HG03432 (cell line): ENCODE results near the gene CTCFL.

Experiments
- ATAC-seq: cut with Tn5 transposase; IDR thresholded peaks from one replicate; pipeline ENCODE4 v1.9.1; 2021; ENCODE audit warnings: mild to moderate bottlenecking, moderate library complexity; ENCODE audit not compliant: unreplicated experiment

CTCFL gene

GRCh38 chr20:57449398-57450354, 75.3 kb downstream of the CTCFL start:
- ATAC-seq = no peak

- no peak for ATAC-seq
These were observed 76.1 kb downstream of the CTCFL start for GRCh38 chr20:57448764-57449354.
